GM12872 (cell line): Measurements from ENCODE around the gene EHBP1.

Experiments used
- TF ChIP-seq, protein P1 (sequence below): IDR thresholded peaks from 3 replicates; pipeline ENCODE4 v1.5.1; 2011; ENCODE audit warnings: low read depth, mild to moderate bottlenecking, low read length, moderate library complexity; ENCODE audit not compliant: insufficient read depth

Gene EHBP1

DNA sequence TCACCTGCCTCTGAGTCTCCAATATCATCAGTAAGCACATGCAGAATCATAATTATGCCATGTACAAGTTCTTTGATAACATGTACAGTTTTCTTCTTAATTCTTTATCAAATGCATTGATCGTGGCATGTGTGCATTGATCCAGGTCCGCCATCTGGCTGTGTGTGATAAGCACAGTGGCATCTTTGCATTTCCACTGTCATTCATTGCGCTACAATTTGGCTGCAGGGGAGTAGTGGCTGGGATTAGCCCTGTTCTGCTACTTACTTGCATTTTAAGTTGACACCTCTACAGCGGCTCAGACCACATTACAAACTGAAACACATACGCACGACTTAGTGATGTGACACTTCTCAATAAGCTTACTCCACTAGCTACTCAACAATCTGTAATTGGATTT, 261.5 kb downstream of the EHBP1 start:
- TF ChIP-seq, protein P1, sequence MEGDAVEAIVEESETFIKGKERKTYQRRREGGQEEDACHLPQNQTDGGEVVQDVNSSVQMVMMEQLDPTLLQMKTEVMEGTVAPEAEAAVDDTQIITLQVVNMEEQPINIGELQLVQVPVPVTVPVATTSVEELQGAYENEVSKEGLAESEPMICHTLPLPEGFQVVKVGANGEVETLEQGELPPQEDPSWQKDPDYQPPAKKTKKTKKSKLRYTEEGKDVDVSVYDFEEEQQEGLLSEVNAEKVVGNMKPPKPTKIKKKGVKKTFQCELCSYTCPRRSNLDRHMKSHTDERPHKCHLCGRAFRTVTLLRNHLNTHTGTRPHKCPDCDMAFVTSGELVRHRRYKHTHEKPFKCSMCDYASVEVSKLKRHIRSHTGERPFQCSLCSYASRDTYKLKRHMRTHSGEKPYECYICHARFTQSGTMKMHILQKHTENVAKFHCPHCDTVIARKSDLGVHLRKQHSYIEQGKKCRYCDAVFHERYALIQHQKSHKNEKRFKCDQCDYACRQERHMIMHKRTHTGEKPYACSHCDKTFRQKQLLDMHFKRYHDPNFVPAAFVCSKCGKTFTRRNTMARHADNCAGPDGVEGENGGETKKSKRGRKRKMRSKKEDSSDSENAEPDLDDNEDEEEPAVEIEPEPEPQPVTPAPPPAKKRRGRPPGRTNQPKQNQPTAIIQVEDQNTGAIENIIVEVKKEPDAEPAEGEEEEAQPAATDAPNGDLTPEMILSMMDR: no peak

DNA sequence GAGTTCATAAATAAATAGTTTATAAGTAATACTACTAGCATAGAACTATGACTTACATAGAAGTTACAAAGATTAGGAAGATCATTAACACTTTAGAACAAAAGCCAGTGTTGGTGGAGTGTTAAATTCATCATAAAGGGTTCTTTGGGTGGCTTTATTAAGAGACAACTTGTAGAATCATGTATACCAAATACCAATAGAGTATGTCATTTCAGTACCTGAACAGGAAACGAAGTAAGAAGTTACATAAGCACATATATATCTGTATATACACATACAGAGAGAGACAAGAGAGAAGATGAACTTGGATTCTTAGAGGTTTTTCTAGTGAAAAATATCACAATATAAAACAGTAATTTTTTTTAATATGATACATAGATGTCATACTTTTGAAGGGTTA, 262.7 kb downstream of the EHBP1 start:
- TF ChIP-seq, protein P1: no peak

DNA sequence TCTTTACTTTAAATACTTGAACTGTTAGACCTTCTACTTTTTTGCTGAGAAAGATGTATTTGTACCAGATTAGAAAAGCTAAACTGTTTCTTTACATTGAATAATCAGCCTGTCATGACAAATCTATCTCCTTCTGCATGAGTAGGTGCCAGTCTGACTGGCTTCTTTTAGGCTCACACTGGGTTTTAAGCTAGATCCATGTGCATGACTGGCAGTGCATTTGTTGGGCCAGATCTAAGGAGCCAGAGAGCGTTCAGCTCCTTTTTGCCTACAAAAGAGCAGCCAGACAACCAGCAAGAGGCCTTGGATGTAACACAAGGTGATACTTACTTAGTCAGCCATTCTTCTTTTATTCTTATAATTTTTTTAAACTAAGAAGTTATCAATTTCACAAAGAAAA, 263.2 kb downstream of the EHBP1 start:
- TF ChIP-seq, protein P1: no peak

DNA sequence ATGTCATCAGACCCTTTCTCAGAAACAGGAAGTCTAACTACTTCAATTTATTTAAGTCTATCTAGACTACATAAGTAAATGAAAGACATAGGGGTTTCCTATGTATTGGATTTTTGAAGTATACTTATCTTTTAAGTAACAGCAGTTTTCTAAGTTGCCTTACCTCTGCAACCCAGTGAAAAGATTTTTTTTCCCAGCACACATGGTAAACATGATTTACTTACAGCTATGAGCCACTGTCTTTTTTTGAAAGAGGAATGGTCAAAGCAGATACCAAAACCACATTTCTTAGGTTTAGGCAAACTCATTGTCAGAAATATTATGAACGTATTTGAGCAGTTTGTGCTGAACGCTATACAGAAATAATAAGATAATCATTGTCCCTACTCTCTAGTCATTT, 266.4 kb downstream of the EHBP1 start:
- TF ChIP-seq, protein P1: no peak

DNA sequence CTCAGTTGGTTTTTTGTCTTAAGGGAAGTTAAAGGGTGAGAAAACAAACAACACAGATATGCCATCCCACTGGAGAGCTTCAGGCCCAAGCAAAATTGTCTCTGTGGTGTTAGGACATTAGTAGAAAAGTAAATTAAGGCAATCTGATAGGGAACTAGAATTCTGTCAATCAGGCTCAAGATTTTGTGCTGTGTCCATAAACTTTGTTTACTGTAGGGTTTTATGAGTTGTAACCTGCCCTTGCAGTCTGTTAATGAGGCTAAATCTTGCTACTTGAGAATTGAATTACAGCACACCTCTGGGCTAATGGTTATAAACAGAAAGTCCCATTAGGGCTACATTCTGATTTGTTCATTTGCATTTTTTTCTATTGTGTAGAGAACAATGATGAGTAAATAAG, 267.1 kb downstream of the EHBP1 start:
- TF ChIP-seq, protein P1: no peak

DNA sequence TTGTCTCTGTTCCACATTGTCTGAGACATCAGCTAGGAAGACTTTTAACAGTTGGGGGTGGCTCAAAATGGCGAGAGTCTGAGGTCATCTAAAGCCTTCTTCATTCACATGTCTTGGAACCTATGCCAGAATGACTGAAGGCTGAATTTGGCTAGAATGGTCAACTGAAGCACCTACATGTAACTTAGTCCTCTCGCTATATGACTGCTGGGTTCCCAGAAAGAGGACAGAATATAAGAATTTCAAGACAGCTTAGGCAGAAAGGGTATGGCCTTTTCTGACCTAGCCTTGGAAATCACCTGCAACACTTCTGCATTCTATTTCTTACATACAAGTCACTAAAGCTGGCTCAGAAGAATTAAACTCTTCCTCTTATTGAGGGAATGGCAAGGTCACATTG, 269.5 kb downstream of the EHBP1 start:
- TF ChIP-seq, protein P1: no peak

DNA sequence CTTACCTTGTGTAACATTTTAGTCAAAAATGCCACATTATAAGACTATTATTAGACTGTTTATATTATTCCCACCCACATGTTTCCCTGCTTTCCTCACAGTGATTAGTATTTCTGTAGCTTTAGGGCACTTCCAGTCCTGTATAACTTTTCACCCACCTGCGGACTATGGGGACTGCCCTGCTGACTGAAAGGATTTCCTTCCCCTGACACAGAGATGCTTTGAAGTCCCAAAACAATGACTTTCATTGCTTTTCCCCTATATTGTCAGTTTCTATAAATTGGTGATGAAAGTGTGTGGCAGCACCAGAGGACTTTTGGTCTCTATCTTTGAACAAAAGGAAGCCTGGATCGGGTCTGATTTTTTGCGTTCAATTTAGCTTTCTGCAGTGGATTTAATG, 286.1 kb downstream of the EHBP1 start:
- TF ChIP-seq, protein P1: no peak

DNA sequence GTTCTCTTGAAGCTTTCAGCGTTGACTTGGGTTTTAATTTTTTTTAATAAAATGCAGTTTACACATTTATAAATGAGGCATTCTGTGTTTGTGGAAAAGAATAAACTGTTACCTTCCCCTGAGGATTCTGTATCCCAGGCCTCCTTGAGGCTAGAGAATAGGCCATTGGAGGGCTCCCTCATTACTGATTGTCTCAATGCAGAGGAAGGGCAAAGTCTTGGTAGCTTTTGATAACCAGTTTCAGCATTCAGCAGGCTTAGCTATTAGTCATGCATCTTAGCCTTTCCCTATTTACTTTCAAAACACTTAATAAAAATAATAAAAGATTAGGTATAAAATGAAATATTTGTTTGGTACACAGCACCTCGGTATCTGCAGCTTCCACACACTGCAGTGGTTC, 287.0 kb downstream of the EHBP1 start:
- TF ChIP-seq, protein P1: no peak
